GM18519 (cell line): ENCODE results near the gene MEP1B.
"Not testable (repeated sequence)": the region's sequence is repeated elsewhere in the genome, so short reads cannot be mapped to it uniquely, and the experiment has no call there.

Experiments used
- ATAC-seq: cut with Tn5 transposase; IDR thresholded peaks from one replicate; pipeline ENCODE4 v1.9.1; 2021; ENCODE audit warnings: mild to moderate bottlenecking, moderate library complexity; ENCODE audit not compliant: unreplicated experiment, low FRiP score

The MEP1B gene

GRCh38 chr18:32208023-32208422 lies 18.2 kb downstream of the MEP1B start:
- no peak for ATAC-seq

DNA sequence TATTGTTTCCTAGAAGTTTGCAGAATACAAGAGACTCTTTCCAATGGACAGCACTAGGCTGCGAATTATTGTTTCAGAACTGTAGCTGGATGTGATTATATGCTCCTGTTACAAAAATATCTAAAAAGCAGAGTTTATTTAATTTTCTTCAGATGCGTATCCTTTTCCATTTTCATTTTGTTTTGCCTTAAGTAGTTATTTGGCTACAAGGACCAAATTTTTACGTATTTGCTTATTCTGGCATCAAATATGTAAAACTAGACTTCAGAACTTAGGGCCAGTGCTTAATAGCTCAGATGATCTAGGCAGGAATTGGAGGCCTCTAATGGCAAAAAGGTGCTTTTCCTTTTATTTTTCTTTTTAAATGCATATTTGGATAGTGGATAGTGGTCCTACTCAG lies 18.7 kb downstream of the MEP1B start:
- ATAC-seq = no peak

DNA sequence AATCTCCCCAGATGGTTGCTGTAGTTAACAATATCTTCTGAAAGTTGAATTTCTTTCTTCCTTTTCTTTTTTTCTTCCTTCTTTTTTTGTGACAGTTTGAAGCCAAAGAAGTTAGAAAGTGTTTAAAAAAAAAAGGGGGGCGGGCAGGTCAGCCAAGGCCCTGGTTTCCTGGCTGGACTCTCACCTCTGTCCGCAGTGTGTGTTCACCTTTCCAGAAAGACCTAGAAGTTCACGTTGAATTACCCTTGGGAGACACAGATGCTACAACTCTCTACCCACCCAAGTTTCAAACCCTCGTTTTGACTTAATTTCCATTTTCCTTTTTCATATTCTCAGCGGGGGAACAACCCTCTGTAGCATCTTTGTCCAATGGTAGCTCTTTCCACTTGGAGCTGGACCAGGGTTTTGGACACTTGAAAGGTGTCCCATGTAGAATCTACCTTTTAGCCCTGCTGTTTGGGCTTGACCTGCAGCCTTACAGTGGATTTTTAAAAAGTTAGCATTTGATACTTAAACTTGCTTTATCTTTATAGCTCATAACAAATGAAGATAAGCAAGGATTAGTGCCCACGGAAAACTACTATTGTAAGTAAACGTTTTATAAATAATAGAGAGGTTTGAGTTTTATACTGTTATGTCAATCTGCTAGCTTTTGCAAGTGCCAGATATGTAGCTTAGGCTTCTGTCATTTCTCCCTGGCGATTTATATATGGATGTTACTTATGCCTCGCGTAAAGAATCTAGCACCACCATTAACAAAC lies 20.0 kb downstream of the MEP1B start:
- no peak for ATAC-seq

- ATAC-seq = no peak
These were observed 23.9 kb downstream of the MEP1B start for GRCh38 chr18:32213693-32214092.

DNA sequence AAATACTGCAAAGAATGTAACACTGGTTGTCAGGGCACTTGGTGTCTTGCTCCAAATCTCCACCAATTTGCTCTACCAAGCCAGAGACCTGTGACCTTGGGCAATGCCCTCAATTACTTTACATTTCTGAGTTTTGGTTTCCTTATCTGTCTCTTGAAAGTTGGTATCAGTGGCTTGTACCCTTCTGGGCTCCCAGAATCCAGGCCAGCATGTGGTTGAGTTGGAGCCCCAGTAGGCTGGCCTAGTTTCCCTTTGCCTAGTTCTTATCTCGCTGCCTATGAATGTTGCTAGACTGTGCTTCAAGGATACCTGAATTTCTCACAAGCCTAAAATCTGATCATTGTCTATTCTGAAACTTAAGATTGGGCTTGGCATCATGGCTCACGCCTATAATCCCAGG lies 26.6 kb downstream of the MEP1B start:
- ATAC-seq = no peak

DNA sequence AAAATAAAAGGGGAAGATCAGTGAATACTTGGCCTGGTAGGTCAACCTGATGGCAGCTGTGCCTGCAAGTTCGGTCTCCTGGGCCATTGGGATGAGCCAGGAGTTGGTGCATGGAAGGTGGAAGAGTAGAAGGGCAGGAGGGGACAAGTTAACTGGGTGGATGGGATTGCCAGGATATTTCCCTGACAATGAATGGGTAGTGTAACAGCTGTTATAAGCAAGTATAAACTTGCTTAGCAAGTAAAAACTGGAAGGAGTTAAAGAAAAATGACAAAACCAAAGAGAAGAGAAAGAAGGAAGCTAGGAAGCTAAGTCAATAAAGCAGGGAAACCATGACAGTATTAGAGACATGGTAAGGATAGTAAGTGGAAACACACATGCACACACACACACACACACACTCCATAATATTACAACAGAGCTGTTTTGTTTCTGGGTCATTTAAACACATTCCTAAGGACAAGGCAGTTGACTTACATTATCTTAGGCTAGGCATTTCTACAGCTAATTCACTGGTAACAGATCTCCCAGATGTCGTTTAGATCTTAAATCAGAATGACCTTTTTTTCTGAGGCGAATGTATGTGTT lies 29.7 kb downstream of the MEP1B start:
- no peak for ATAC-seq

GRCh38 chr18:32233348-32233747 lies 43.5 kb downstream of the MEP1B start:
- not testable (repeated sequence) for ATAC-seq

DNA sequence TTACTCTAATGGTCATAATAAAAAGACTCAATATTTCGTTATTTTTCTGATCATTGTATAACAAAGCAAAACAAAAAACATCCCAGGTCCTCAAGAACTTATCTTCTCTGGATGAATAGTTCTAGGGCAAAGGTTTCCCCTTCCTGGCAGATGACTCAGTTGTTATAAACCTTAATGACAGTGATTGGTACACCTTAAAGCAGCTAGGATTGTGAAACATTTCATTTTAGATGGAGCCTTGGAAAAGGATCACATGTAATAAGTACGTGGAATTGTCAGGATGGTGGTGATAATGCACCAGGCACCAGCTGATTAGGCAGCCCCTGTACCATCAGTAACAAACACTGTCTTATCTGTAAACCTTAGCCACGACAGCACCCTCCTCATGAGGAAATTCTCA lies 47.2 kb downstream of the MEP1B start:
- no peak for ATAC-seq

- ATAC-seq = no peak
These were observed 48.9 kb downstream of the MEP1B start for GRCh38 chr18:32238635-32239268.

DNA sequence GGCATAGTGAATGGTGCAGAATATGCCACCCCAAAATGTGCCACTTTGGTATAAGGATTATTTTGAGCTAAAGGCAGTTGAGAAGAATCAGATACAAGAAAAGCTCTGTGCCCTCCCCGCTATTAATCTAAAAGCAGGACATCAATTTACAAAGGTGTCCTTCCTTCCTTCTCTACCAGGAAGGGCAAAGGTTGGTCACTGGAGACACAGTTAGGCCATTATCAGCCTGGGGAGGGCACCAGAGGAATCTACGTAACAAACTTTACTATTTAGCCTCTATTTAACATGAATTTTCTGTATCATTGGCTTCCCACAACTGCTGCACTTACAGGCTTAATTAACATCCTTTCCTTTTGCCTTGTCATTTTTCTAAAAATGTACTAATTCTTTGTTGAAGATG lies 52.6 kb downstream of the MEP1B start:
- ATAC-seq = no peak

DNA sequence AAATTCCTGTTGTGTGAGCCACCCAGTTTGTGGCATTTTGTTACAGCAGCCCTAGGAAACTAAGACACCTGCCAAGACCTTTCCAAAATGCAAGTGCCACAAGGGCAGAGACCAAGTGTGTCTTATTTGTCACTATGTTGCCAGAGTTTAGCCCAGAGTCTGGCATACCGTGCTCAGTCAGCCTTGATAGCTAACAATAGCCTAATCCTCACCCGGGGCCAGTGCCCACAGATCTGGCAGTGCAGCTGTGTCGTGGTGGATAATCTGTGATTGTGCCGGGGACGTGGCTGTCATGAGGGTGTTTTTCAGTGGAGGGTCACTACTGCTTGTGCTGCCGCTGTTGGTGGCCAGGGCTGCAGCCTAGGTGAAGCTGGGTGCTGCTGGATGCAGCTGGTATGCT lies 53.5 kb downstream of the MEP1B start:
- no peak for ATAC-seq

GRCh38 chr18:32244881-32245280 lies 55.0 kb downstream of the MEP1B start:
- no peak for ATAC-seq

DNA sequence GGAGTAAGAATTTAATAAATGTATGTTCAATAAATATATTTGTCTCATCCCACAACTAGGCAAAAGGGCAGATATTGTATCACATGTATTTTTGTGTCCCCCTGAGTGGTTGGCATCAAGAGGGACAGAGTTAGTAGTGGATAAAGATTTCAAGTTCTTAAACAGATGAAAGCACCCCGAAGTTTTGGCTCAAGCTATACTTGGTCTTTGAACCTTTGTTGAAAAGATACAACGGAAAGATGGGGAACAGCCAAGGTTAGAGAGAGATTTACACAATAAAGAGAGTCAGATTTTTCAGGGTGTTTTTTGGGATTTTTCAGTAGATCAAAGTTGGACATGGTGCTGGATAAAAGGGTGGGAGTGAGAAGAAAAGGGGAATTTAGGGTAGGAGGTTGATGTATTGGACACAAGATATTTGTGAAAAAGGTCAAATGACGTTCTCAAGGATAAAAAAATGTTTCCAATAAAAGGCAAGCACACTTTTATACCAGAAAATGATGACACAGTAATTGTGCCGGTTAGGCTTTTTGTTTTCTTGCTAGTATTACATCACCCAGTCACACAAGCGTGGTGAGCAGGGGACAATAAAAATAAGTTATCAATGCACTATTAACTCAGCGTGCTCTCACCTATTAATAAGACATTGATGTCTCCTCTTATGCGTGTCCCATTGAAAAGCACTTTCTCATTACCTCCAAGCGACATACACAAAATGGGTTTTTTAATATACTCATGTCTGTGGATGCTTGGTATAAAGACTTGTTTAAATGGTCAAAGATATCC lies 59.5 kb downstream of the MEP1B start:
- ATAC-seq = no peak

DNA sequence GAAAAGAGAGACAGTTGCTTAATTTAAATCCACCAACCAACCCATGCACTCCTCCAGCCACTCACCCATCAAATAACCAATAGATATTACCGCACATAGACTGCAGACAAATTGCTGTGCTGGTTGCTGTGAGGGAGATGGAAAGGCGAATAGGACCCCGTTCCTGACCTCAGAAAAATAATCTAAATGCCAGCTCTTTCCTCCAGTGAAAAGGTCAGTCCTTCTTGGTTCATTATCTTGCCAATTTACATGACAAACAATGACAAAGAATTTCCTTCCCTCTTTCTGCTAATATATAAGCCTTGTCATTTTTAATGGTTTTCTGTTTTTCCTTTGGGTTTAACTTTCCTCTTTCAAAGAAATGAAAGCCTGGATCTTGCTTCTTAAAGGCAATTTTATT lies 61.6 kb downstream of the MEP1B start:
- ATAC-seq = no peak

- ATAC-seq = no peak
These were observed 62.5 kb downstream of the MEP1B start for GRCh38 chr18:32252141-32252860.

- no peak for ATAC-seq
These were observed 65.7 kb downstream of the MEP1B start for GRCh38 chr18:32255570-32255969.

GRCh38 chr18:32257084-32257785 lies 67.4 kb downstream of the MEP1B start:
- no peak for ATAC-seq

DNA sequence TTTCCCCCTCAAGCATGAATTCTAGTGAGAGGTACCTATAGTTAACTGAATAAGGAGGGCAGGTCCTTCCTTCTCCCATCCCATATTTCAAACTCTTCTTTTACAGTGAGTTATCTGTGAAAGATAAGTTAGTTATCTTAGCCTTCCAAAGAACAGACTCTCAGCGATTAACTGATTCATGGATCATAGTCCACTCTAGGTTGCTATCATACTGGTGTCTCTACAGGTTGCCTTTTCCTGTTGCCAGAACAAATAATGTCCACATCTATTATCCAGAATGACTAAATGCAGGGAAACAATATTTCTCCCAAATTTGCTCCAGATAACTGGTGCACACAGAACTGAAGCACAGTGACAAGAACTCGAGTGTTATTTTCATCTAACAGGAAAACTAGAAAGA lies 68.3 kb downstream of the MEP1B start:
- ATAC-seq = no peak

- peak; percentile 43 for ATAC-seq
These were observed 68.8 kb downstream of the MEP1B start for GRCh38 chr18:32258558-32259204.
